Measurements from ENCODE around the gene FCGR1A.
"Not testable (repeated sequence)": the region's sequence is repeated elsewhere in the genome, so short reads cannot be mapped to it uniquely, and the experiment has no call there.

- not testable (repeated sequence) for TF ChIP-seq CTCF (IDR thresholded peaks at IDR 0.05); USF2 (CRISPR knock-in tag; IDR thresholded peaks at IDR 0.05); ZNF281 (CRISPR knock-in tag; IDR thresholded peaks at IDR 0.05); USF1 (CRISPR knock-in tag; IDR thresholded peaks at IDR 0.05); EMX1 (CRISPR knock-in tag; IDR thresholded peaks at IDR 0.05); AFF4 (CRISPR knock-in tag; IDR thresholded peaks at IDR 0.05; ENCODE audit: borderline replicate concordance); FOXK1 (CRISPR knock-in tag; IDR thresholded peaks at IDR 0.05); ATF6 (CRISPR knock-in tag; IDR thresholded peaks at IDR 0.05); IRF1 (CRISPR knock-in tag; IDR thresholded peaks at IDR 0.05); STAT6 (CRISPR knock-in tag; conservative IDR thresholded peaks at IDR 0.05; ENCODE audit: low read depth); E2F4 (CRISPR knock-in tag; IDR thresholded peaks at IDR 0.05; ENCODE audit: borderline replicate concordance, low read depth); MAX (CRISPR knock-in tag; IDR thresholded peaks at IDR 0.05)
Observed at GRCh38 chr1:149811514-149811889, 29.0 kb downstream of the FCGR1A start.
